HG02763 (cell line): ENCODE measurements around the gene TRMT61A.

Source experiments
- ATAC-seq: cut with Tn5 transposase; IDR thresholded peaks from one replicate; pipeline ENCODE4 v1.9.1; 2021; ENCODE audit warnings: mild to moderate bottlenecking, moderate library complexity; ENCODE audit not compliant: unreplicated experiment

Gene TRMT61A

DNA sequence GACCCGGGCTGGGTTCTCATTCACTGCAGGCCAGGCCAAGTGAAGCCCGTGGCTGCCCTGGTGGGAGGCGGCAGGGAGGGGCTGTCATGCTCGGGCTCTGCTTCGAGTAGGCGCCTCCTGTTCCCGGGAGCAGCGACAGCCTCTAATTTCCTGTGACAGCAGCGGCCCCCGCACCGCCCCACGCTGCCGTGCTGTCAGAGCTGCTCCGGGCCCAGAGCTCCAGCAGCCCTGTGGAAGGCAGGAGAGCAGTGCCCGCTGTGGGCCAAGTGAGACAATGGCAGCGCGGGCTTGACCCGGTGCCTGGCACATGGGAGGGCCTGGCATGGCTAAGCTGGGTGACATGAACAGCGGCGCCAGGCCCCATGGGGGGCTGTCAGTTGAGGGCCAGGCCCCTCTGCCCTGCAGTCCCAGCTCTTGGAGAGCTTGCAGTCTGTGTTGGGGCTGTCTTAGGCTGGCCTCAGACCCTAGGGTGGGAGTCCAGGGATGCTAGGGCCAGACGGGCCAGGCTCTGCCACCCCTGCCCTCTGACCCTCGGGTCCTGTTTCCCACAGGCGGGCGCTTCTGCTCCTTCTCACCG, 5.1 kb downstream of the TRMT61A start:
- ATAC-seq = no peak

DNA sequence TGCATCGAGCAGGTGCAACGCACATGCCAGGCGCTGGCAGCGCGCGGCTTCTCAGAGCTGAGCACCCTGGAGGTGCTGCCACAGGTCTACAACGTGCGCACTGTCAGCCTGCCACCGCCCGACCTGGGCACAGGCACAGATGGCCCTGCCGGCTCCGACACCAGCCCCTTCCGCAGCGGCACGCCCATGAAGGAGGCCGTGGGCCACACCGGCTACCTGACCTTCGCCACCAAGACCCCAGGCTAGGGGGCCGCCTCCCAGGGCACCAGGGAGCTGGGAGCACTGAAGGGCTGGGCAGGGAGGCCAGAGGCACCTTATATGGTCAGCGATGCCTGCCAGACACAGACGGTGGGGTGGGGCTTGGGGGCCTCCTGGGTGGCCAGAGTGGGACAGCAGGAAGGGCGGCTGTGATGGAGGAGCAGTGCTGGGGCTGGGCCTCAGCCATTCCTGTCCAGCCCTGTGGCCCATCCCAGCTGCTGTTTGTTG, 5.6 kb downstream of the TRMT61A start:
- ATAC-seq = no peak

DNA sequence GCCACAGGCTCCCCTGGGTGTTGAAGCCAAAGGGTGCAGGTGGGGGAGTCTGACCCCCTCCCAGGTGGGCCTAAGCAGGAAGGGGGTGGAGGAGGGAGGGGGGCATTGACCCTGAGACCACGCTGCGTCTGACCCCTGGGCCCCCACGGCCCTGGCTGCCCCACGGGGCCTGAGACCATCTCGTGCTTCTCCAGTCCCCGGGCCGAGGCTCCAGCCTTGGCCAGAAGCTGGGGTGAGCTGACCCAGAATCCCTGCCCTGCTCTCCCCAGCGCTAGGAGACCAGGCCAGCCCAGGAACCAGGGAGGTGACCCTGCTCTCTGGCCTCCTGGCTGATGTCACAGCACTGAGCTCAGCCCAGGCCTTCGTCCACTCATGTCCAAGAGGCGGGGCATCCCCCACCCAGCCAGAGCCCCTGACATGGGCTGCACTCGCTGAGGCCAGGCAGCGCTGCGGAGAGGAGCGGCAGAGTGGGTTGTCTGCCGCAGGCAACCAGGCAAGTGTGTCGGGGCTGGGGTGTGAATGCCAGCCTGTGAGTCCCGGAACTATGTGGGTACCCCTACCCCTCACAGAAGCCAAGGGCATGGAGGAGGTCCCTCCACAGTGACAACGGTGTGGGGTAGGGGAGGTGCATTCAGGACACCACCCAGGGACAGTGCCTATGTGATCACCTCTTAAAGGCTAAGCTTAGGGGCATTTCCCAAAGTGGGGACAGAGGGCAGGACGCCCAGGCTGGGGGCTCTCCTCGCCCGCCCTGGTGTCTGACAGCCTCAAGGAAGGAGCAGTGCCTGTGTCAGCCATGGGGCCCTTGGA, 6.3 kb downstream of the TRMT61A start:
- no peak for ATAC-seq

DNA sequence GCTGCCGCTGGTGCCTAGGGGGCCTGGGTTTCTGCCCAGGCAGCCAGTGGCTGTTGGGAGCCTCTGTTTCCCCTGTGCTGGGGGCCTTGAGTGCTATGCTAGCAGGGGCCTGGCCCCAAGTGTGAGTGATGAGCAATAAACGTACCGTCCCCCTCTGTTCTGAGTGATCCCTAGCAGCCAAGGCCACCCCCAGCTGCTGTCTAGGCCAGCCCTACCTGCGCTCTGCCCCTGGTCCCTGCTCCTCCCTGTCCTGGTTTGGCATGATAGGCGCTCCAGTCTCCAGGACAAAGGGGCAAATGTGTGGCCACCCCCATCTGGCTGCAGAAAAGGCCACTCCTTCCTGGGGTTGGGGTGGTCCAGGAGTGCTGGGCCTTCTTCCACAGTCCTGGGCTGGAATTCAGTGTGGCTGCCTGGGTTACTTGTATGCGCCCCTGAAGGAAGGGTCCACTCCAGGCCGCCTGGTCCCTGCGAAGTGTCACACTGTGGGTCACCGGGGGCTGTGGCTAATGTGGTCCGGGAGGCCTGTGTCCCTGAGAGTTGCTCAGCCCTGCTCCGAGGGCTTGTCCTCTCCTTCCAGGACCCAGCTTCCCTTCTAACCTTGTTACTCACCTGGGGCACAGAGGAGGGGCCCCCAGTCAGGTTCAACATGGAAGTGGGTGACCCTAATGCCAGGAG, 7.0 kb downstream of the TRMT61A start:
- no peak for ATAC-seq

DNA sequence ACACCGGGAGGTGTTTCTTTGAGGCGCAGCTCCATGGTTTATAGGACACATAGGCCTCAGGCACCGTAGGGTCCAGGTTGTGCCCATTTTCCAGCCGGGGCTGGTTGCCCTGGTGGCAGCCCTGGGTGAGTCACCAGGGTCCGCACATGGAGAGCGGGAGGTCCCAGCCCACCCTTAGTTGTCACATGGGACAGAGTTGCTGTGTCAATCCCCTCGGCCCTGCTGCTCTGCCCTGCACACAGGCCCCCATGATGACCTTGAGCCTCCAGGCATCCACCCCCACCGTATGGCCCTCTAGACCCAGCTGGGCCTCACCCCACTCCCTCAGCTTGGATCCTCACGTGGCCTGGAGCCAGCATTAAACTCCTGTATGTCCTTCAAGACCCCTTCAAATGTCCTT, 7.7 kb downstream of the TRMT61A start:
- ATAC-seq = no peak

DNA sequence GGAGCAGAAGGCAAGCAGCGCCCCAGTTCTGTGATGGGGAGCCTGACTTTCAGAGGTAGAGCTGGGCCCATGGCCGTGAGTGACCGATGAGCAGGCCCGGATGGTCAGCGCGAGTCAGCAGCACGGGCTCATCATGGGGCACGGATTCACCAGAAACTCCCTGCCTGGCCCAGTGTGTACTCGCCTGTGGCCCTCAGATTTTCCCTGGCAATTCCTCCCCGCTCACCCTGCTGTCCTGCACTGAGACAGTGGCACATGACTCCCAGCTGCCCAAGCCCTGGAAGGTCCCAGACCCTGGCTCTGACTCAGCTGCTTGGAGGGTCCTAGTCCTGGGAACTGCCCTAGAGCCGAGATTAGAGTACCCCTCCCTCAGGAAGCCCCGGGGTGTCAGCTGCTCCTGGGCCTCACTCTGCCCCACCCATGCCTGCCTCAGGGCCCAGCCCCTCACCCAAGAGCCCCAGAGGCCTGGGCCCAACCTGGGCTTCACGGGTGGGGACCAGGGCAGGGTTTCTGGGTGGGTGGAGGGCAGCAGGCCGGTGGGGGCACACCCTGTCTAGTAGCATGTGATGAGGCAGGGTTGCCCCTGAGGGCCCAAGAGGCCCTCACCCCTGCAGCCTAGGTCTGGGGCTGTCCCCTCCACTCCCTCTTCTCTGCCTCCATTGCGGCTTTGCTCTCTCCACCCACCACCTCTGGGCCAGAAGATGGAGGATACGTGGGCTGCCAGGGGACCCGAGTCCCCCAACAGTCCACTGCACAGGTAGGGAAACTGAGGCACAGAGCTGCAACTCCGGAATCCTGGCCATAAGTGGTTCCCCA, 8.4 kb downstream of the TRMT61A start:
- ATAC-seq = no peak

DNA sequence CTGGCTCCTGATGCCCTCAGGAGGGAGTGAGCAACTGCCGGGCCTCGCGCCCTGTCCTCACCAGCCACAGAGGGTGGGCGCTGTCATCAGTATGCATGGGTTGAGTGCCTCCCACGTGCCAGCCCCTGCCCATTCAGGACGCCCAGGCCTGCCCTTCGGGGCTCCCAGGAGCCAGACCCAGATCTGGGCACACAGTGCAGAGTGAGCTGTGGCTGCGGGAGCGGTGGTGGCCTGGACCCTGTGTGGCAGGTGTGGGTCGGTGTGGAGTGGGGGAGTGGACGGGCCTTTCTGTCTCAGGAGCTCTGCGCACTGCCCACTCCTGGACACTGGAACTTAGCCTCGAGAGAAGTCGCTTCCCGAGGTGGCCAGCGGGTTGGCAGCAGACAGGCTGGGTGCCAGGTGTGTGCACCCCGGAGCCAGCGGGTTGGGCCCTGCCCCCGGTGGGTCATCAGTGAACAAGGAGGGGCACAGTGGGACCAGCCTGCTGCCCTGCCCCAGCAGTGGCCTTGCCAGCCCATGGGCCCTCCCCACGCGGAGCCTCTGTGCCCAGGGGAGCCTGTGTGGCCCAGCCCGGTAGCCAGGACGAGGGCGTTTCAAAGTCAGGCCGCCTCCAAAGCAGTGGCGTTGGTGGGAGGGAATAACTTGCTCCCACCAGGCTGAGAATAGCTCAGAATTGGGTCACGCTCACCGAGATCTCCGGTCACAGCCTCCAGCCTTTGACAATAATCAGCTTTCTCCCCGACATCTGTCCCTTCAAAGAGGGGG, 9.5 kb downstream of the TRMT61A start:
- no peak for ATAC-seq

DNA sequence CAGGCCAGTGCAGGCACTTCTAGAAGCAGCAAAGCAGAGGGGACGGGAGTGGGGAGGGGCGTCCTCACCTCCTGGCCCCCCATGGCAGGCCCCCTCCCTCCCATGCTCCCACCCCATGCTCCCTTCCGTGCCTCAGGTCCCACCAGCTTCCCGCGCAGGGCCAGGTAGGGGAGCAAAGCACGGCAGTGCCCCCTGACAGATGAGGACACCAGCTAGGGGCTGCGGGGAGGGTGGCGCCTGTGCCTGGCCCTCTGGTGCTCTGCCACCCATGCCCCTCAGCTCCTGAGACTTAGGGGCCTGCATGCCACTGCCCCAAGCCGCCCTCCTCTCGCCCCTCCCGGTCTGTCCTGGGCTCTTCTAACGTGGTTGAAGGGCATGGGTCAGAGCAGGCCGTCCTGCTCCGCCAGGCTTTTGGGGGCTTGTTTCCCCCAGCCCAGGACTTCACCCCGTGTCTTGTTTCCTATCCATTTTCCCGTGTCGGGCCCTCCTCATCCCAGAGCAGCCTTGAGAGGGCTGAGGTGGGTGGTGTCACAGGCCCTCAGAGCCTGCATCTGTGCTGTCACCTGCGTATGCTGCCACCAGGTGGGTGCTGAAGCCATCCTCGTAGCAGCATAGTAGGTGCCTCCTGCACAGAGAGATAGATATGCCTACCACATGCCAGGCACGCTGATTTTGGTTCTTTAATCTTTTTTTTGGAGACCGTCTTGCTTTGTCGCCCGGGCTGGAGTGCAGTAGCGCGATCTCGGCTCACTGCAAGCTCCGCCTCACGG, 10.2 kb downstream of the TRMT61A start:
- no peak for ATAC-seq

DNA sequence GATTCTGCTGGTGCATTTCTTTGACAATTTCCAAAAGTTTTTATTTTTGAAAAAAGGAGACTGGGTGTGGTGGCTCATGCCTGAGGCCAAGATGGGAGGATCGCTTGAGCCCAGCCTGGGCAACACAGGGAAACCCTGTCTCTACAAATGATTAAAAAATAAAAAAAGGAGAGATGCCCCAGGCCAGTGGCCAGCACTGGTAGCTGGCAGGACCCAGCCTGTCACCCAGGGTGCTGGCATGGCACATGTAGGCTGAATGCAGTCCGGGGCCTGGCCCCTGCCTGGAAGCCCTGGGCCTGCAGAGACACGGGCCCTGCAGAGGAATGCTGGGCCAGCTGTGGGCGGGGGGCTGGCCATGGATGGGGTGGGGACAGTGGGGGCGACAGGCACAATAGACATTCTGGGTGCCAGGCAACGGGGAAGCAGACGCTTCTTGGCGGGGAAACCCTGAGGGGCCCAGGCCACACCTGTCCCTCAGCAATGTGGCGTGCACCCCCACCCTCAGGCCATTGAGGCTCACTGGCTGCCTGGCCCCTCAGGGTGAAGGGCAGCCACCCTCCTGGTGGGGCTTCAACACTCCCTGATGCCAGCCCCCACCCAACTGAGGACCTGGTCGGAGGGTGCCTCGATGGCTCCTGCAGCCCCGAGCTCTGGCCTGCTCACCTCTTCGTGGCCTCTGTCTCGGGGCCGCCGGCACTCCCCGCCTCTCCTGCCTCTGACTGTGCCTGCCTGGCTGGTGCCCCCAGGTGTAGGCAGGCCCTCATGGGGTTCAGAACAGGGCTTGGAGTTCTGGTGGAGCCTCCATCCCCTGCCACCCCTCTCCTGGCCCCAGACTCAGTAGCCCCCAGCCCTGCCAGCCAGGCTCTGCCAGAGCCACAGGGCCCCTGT, 12.1 kb downstream of the TRMT61A start:
- ATAC-seq = no peak

DNA sequence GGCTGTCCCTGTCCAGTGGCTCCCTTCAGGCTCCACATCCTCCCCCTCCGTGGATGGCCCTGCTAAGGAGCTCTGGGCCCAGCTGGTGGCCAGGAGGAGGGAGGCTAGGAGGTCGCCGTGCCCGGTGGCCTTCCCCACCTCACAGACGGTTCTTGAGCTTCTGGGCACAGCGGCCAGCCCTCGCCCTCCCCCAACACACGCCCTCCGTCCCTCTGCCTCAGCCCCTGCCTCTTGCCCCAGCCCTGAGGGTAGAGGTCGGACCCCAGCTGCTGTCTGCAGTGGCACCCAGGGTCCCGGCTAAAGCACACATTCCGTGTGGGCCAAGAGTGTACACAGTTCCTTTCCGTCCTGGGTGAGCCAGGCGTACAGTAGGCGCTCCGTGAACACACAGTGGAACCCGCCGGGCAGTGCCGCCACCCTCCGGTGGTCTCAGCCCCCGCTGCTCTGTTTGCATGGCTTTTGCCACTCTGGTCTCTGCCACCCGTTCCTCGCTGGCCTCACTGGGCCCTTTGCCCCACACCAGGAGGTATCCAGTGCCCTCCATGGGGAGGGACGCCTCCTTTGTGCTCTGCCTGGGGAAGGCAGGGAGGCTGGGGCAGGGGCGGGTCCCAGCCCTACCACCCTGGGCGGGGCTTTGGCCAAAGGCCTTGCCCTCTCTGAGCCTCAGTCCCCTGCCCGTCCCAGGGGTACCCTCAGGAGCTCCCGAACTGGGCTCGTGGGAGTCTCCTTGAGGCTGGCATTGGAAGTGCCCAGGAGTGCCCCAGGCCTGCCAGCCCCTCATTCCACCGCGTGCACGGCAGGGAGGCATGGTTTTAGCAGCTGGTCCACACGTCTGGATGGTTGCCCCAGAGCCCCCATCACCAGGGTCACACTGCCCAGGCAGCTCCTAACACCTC, 13.0 kb downstream of the TRMT61A start:
- ATAC-seq = no peak

DNA sequence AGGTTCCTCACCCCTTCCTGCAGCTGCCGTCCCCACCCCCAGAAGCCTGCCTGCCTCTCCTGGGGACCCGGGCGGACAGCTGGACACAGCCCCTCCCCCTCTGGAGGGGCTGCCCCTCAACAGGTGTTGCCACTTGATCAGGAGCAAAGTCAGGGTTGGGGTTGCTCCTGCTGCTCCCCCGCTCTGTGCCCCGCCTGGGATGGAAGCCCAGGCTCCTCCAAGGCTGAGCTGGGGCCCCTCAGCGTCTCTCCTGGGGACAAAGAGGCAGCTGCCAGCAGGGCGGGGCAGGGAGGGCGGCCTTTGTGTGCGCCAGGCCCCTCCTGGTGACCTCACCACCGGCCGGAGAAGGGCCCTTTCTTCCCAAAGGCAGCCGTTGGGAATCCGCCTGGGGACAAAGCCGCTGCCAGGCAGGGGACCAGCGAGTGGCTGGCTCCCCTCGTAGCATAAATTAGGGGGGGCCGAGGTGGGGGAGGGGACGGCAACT, 13.7 kb downstream of the TRMT61A start:
- no peak for ATAC-seq

DNA sequence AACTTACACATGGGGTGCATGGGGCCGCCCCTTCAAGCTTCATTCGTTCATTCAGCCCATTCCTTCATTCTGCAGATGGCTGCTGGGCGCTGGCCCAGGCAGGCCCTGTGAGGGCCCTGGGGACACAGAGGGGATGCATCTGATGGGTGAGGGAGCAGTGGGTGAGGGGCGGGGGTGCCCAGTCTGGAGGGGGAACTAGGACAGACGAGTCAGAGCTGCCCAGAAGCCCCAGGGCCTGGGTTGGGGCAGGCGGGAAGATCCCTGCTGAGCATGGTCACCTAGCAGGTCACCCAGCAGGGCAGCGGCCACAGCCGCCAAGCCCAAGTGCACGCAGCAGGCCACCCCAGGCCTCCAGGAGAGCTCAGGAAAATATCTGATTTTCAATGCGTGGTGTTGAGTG, 14.1 kb downstream of the TRMT61A start:
- ATAC-seq = no peak

DNA sequence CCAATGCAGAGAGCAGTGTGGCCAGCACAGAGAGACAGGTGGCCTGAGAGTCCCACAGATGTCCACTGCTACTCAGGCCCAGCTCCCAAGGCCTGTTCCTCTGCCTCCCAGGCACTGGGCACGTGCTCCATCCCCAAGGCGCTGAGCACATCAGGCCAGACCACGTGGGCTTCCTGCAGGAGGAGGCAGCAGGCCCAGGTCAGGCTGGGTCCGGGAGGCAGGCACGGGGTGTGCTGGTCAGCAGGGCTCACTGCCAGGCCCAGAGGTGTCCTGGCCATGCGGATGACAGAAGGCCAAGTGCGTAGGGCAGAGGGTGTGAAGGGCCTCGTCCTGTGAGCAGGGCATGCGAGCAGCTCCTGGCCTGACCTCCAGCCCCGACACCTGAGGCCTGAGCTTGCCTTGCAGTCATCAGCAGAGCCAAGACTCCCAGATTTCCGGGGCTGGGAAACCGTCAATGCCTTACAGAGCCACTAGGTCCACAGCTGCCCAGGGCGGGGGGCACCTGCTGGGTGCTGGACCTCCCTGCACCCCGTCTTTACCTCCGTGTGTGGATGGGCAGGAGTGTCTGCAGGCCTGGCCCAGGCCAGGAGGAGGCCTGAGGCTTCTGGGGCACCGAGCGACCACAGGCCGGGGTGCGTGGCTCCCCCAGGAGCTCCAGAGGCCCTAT, 14.9 kb downstream of the TRMT61A start:
- ATAC-seq = no peak

DNA sequence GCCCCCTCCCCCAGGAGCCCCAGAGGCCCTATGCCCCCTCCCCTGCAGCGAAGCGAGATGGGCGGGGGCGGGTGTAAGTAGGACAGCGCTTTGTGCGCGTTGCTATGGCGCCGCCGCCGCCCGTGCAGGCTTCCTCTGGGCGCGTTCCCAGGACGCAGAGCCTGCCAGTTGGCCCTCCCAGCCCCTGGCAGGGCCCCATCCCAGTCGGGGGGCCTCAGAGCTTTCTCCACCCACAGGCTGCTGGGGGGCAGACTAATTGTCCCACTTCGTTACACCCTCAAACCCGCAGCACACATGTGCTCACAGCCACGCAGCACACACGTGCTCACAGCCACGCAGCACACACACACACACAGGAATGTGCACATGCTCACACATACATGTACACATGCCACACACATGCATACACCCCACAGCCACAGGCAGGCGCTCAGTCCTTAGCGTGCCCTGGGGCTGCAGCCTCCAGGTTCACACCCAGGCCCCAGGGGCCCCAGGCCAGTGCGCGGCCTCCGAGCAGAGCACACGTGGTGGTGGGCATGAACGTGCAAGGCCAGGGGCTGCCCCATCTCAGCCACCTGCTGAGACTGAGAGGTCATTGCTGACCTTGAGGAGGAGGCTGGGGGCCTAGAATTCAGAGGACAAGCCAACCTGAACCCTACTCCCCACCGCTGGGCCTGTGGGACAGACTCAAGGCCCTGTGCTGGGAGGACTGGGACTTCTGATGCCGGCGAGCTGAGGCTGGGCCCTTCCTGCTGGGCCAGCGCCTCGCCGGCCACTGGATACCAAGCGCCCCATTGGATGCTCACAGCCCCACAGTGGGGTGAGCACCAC, 15.6 kb downstream of the TRMT61A start:
- no peak for ATAC-seq

DNA sequence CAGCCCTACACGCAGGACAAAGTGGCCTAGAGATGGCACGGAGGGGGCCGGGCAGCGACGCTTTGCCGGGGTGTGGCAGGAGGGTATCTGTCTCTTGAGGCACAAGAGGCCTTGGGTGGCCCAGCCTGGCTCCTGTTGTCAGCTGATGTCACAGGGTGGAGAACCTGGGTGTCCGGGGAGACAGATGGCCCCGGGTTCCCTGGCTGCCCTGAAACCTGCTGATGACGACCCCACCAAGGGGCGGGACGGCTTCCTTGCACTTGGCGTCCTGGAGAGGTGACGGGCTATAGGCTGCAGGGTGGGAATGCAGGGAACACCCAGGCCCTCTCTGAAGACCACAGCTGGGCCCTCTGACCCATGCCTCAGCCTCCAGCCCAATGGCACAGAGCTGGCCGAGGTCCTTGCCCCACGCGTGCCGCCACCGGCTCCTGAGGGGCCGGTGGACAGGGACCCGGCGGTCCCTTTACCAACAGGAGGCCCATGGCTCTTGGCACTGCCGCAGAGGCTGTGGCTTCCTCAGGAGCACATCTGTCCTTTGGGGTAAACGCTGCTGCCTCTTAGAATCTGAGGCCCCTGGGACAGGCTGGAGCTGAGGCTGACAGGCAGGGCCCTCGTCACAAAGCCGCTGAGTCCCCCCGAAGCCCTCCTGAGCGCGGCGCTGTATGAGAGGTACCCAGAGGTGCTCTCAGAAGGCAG, 16.4 kb downstream of the TRMT61A start:
- ATAC-seq = no peak
